ENCODE data around the gene TEX36.

DNA sequence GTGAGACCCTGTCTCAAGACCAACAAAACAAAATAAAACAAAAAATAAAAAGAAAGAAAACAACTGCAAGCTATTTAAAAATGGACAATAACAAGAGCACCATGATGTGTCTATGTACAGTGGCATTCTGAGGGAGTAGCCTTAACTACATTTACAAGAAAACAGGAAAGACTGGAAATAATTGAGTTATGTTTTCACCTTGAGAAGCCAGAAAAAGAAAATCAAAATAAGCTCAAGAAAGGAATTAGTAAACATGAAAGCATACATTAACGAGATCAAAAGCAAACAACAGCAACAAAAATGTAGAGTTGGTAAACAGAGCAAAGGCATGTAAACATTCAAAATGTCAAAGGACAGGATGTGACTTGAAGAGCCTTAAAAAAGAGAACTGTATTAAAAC, 36.7 kb downstream of the TEX36 start:
- no peak for TF ChIP-seq ZNF350 (CRISPR knock-in tag; IDR thresholded peaks at IDR 0.05; ENCODE audit: borderline replicate concordance, low read depth)
- TF ChIP-seq ZNF746 (CRISPR knock-in tag; IDR thresholded peaks at IDR 0.05) = no peak
- TF ChIP-seq SIN3A (IDR thresholded peaks at IDR 0.05; ENCODE audit: borderline replicate concordance, low read depth, low read length) = no peak
- no peak for TF ChIP-seq SNRNP70 (IDR thresholded peaks at IDR 0.05; ENCODE audit: low read depth, low read length)
- TF ChIP-seq POLR2AphosphoS2 (IDR thresholded peaks at IDR 0.05; ENCODE audit: low read depth, low read length) = no peak
- TF ChIP-seq POLR2A (IDR thresholded peaks at IDR 0.05; ENCODE audit: insufficient read depth in 1 of 2, low read depth in 2 of 2, low read length in 2 of 2) = no peak
- no peak for TF ChIP-seq HNRNPL (IDR thresholded peaks at IDR 0.05; ENCODE audit: low read depth, low read length)
- TF ChIP-seq MAFK (conservative IDR thresholded peaks at IDR 0.05 in 1 of 2, IDR thresholded peaks at IDR 0.05 in 1 of 2; ENCODE audit: low read length in 2 of 2) = no peak
- TF ChIP-seq, protein P1, sequence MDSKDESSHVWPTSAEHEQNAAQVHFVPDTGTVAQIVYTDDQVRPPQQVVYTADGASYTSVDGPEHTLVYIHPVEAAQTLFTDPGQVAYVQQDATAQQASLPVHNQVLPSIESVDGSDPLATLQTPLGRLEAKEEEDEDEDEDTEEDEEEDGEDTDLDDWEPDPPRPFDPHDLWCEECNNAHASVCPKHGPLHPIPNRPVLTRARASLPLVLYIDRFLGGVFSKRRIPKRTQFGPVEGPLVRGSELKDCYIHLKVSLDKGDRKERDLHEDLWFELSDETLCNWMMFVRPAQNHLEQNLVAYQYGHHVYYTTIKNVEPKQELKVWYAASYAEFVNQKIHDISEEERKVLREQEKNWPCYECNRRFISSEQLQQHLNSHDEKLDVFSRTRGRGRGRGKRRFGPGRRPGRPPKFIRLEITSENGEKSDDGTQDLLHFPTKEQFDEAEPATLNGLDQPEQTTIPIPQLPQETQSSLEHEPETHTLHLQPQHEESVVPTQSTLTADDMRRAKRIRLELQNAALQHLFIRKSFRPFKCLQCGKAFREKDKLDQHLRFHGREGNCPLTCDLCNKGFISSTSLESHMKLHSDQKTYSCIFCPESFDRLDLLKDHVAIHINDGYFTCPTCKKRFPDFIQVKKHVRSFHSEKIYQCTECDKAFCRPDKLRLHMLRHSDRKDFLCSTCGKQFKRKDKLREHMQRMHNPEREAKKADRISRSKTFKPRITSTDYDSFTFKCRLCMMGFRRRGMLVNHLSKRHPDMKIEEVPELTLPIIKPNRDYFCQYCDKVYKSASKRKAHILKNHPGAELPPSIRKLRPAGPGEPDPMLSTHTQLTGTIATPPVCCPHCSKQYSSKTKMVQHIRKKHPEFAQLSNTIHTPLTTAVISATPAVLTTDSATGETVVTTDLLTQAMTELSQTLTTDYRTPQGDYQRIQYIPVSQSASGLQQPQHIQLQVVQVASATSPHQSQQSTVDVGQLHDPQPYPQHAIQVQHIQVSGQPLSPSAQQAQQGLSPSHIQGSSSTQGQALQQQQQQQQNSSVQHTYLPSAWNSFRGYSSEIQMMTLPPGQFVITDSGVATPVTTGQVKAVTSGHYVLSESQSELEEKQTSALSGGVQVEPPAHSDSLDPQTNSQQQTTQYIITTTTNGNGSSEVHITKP (CRISPR knock-in tag; IDR thresholded peaks at IDR 0.05; ENCODE audit: low read depth) = no peak
- no peak for TF ChIP-seq DNMT1 (CRISPR knock-in tag; IDR thresholded peaks at IDR 0.05)
- no peak for TF ChIP-seq POLR2AphosphoS5 (IDR thresholded peaks at IDR 0.05; ENCODE audit: low read depth, low read length)
- no peak for TF ChIP-seq FOSL2 (CRISPR knock-in tag; IDR thresholded peaks at IDR 0.05)
- no peak for TF ChIP-seq KDM1A (CRISPR knock-in tag; IDR thresholded peaks at IDR 0.05)
- TF ChIP-seq, protein P2, sequence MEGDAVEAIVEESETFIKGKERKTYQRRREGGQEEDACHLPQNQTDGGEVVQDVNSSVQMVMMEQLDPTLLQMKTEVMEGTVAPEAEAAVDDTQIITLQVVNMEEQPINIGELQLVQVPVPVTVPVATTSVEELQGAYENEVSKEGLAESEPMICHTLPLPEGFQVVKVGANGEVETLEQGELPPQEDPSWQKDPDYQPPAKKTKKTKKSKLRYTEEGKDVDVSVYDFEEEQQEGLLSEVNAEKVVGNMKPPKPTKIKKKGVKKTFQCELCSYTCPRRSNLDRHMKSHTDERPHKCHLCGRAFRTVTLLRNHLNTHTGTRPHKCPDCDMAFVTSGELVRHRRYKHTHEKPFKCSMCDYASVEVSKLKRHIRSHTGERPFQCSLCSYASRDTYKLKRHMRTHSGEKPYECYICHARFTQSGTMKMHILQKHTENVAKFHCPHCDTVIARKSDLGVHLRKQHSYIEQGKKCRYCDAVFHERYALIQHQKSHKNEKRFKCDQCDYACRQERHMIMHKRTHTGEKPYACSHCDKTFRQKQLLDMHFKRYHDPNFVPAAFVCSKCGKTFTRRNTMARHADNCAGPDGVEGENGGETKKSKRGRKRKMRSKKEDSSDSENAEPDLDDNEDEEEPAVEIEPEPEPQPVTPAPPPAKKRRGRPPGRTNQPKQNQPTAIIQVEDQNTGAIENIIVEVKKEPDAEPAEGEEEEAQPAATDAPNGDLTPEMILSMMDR (CRISPR knock-in tag; IDR thresholded peaks at IDR 0.05) = no peak

Measured in HepG2 (cell line).